ENCODE measurements around the gene SH3TC1. TPM values are rescaled to one million over a fixed set of nuclear protein-coding genes. Genes with fewer than 3 reads are reported as not detected.

Gene SH3TC1
- polyA plus RNA-seq, 3 donors, result 11.1 to 16.3 (median 14.2) TPM

GRCh38 chr4:8233672-8234484 is 34.8 kb downstream of the SH3TC1 start:
- H3K27ac ChIP-seq (ENCODE audit: low read depth, low read length), result no peak overlapping the region
- 87 to 98% (median 95%) methylated on average over 4 of the region's 4 CpGs for WGBS, 3 donors

GRCh38 chr4:8234715-8235114 is 35.6 kb downstream of the SH3TC1 start:
- WGBS, 3 donors, result 95 to 97% (median 95%) methylated on average over 1 of the region's 1 CpG
- H3K27ac ChIP-seq (ENCODE audit: low read depth, low read length), result no peak overlapping the region

- H3K27ac ChIP-seq (ENCODE audit: low read depth, low read length), result no peak overlapping the region
- WGBS, 3 donors, result 82 to 85% (median 83%) methylated on average over 13 of the region's 13 CpGs
These were observed 36.1 kb downstream of the SH3TC1 start for GRCh38 chr4:8235224-8235623.

DNA sequence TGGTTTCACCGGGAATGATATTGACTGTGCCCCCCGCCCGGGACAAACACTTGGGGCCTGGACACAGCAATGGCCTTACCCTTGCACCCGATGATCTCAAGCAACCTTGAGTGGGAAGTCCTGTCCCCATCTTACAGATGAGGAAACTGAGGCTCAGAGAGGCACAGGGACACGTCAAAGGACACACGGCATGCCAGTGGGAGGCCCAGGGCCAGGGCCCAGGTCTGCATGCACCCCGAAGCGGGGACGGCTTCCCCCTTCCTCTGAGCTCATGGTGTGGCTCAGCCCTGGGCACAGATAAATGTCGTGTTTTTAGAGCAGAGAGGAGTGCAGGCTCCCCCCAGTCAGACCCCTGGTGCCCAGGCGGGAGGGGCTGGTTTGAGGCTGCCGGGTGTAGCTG is 36.6 kb downstream of the SH3TC1 start:
- no peak overlapping the region for H3K27ac ChIP-seq (ENCODE audit: low read depth, low read length)
- 95 to 97% (median 96%) methylated on average over 12 of the region's 12 CpGs for WGBS, 3 donors

DNA sequence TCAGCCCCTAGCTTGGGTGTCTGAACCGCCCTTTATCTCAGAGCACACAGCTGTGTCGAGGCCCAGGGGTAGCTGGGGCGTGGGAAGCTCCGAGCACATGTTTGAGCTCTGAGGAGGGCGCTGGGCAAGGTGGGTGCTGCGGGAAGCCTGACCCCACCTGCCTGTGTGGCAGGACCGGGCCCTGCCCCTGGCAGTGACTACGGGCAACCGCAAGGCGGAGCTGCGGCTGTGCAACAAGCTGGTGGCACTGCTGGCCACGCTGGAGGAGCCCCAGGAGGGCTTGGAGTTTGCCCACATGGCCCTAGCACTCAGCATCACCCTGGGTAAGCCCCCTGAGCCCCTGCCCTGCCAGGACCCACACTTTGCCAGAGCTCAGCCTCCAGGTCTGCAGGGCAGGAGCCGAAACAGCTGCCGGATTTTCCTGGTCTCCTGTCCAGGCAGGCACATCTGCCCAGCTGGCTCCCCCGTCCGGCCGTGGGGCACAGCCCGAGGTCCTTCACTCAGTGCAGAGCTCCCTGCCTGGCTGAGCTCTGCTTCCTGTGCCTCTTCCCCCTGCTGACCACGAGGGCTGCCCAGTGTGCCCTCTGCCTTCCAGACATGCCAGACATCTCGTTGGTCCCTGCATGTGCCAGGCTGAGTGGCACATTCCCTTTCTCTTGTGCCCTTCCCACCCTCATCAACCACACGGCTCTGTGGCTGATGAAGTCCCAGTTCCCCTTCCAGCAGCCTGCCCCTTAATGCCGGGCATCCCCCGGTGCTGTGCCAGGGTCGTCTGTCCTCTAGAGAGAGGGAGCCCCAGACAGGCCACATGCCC is 37.2 kb downstream of the SH3TC1 start:
- H3K27ac ChIP-seq (ENCODE audit: low read depth, low read length), result no peak overlapping the region
- WGBS, 3 donors, result 85 to 86% (median 85%) methylated on average over 24 of the region's 24 CpGs

GRCh38 chr4:8236920-8237195 is 37.8 kb downstream of the SH3TC1 start:
- 85 to 95% (median 93%) methylated on average over 9 of the region's 9 CpGs for WGBS, 3 donors
- no peak overlapping the region for H3K27ac ChIP-seq (ENCODE audit: low read depth, low read length)

DNA sequence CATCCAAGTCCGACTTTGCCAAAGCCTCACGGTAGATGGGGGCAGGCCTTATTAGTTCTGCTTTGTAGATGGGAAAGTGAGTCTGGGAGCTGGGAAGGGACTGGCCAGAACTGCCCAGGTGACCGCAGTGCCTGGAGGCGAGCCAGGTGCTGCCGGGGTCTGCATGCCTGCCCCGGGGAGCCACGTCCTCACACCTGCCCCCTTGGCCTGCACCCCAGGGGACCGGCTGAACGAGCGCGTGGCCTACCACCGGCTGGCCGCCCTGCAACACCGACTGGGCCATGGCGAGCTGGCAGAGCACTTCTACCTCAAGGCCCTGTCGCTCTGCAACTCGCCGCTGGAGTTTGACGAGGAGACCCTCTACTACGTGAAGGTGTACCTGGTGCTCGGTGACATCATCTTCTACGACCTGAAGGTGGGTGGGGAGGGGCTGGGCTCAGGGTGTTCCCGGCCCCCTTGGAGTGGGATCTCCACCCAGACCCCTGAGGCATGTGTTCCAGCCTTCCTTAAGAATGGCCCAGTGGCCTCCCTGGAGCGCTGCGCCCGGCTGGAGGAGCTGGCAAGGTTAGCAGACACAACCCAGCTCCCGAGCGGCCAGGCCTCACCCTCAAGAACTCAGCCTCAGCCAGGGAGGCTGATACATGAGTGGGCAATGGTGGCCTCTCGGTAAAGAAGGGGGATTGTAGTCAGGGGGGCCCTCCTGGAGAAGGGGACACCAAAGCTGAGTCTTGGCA is 38.3 kb downstream of the SH3TC1 start:
- WGBS, 3 donors, result 93 to 96% (median 94%) methylated on average over 28 to 29 of the region's 29 CpGs
- no peak overlapping the region for H3K27ac ChIP-seq (ENCODE audit: low read depth, low read length)

GRCh38 chr4:8238036-8238511 is 39.0 kb downstream of the SH3TC1 start:
- H3K27ac ChIP-seq (ENCODE audit: low read depth, low read length), result no peak overlapping the region
- 67 to 77% (median 77%) methylated on average over 13 to 14 of the region's 14 CpGs for WGBS, 3 donors

GRCh38 chr4:8238515-8239053 is 39.5 kb downstream of the SH3TC1 start:
- WGBS, 3 donors, result 67 to 80% (median 74%) methylated on average over 11 to 17 of the region's 17 CpGs
- no peak overlapping the region for H3K27ac ChIP-seq (ENCODE audit: low read depth, low read length)

DNA sequence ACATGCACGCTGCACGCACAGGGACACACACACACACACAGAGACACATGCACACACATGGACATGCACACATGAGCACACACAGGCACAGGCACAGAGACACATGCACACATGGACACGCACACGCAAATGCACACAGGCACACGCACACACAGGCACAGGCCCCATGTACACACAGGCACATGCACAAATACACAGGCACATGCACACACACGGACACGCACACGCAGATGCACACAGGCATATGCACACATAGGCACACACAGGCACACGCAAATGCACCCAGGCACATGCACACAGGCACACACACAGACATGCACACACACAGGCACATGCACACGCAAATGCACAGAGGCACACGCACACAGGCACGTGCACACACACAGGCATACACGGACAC is 40.1 kb downstream of the SH3TC1 start:
- 97 to 99% (median 99%) methylated on average over 13 of the region's 13 CpGs for WGBS, 3 donors
- no peak overlapping the region for H3K27ac ChIP-seq (ENCODE audit: low read depth, low read length)

- WGBS, 3 donors, result 90 to 95% (median 94%) methylated on average over 9 of the region's 9 CpGs
- H3K27ac ChIP-seq (ENCODE audit: low read depth, low read length), result no peak overlapping the region
These were observed 40.6 kb downstream of the SH3TC1 start for GRCh38 chr4:8239661-8240060.

GRCh38 chr4:8240211-8241041 is 41.3 kb downstream of the SH3TC1 start:
- 70 to 79% (median 72%) methylated on average over 26 of the region's 26 CpGs for WGBS, 3 donors
- H3K27ac ChIP-seq (ENCODE audit: low read depth, low read length), result no peak overlapping the region

DNA sequence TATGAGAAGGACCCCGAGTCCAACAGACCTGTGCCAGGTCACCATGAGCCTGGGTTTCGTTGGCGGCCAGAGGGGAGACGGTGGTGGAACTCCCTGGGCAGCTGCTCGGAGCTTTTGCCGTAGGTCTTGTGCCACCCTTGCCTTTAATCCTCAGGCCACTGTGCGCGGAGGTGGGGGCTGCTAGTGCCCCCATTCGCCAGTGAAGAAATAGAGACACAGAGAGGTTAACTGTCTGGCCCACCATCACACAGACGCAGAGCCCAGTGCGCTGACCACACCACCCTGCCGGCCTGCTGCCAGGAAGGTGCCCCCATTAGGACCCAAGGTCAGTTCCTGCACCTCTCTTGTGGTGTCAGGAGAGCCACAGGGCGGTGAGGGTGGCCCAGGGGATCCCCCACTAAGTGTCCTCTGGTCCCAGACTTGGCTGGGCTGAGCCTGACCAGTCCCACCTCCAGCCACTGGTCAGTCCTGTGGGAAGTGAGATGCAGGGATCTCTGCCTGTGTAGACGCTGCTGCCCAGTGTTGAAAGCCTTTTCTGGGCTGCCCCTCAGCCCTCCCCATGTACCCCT is 42.2 kb downstream of the SH3TC1 start:
- no peak overlapping the region for H3K27ac ChIP-seq (ENCODE audit: low read depth, low read length)
- WGBS, 3 donors, result 91 to 93% (median 92%) methylated on average over 14 of the region's 14 CpGs

DNA sequence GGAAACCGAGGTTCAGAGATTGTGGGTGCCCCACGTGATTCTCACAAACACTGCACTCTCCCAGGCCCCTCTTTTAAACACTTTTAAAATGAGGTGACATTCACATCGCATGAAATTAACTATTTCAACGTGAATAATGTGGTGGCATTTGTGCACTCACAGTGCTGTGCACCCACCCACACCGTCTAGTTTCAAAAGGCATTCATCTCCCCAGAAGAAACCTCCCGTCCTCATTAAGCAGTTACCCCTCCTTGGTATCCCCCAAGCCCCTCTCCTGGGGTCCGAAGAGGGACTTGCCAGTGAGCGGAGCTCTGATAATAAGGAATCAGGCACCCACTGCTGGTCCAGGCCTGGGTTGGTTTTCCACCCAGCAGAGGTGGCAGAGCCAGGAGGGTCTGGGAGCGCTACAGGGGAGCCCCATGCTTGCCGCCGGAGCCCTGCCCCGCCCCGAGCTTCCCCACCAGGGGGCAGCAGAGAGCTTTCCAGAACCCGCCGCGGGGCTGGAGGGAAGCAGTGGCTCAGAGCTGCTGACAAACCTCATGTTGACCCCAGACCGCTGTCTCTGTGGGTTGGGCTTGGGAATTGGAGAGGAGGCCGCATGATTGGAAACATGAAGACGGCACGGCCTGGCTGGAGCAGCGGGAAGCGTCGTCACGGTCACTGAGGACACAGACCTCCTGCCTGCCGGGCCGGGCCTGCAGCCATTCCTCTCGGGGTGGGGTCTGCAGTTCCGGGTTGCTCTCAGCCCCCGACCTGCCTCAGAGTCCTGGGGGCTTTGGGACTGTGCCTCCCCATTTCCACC is 43.0 kb downstream of the SH3TC1 start:
- H3K27ac ChIP-seq (ENCODE audit: low read depth, low read length), result no peak overlapping the region
- 27 to 41% (median 31%) methylated on average over 28 to 29 of the region's 29 CpGs for WGBS, 3 donors

DNA sequence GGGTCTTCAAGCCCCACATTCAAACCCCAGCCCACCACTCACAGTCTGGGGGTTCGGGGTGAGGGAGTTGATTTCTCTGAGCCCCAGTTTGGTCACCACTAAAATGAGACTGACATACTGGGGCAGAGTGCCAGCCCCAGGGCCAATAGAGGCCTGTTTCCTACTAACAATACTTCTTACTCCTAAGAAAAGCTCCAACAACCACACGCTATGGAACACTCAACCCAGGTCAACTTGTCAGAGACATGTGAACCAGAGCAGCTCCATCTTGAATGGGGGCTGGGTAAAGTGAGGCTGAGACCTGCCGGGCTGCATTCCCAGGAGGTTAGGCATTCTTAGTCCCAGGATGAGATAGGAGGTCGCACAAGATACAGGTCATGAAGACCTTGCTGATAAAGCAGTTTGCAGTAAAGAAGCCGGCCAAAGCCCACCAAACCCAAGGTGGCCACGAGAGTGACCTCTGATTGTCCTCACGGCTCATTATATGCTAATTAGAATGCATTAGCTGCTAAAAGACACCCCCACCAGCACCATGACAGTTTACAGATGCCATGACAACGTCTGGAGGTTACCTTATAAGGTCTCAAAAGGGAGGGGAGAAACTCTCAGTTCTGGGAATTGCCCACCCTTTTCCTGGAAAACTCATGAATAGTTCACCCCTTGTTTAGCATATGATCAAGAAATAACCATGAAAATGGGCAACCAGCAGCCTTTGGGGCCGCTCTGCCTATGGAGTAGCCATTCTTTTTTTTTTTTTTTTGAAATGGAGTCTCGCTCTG is 43.9 kb downstream of the SH3TC1 start:
- WGBS, 3 donors, result 76 to 85% (median 83%) methylated on average over 10 of the region's 10 CpGs
- no peak overlapping the region for H3K27ac ChIP-seq (ENCODE audit: low read depth, low read length)
